HG02852 (cell line): ENCODE results near the gene UCHL5.
A peak's percentile ranks its signal among the peaks of the same experiment; 100 is the strongest.
"Not testable (repeated sequence)": the region's sequence is repeated elsewhere in the genome, so short reads cannot be mapped to it uniquely, and the experiment has no call there.

ENCODE experiments used
- ATAC-seq: cut with Tn5 transposase; IDR thresholded peaks from one replicate; pipeline ENCODE4 v1.9.1; 2021; ENCODE audit warnings: mild to moderate bottlenecking, moderate library complexity; ENCODE audit not compliant: unreplicated experiment

Gene UCHL5

DNA sequence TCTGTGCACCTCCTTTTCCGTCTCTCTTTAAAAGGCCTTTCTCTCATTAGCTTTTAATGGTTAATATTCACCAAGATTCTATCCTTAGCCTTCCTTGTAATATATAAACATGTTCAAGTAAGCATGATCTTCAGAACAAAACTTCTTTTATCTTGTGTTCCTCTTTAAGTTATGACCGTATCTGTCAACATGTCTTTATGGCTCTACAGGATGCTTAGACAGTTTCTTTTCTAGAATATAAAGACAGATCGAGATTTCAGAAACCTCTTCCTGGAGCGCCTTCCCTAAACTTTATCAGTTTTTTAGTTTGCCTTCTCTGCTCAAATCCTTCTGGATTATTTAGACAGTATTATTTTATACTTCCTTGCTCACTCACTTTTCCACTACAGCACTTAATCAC, 7.4 kb upstream of the UCHL5 start:
- ATAC-seq, result no peak

DNA sequence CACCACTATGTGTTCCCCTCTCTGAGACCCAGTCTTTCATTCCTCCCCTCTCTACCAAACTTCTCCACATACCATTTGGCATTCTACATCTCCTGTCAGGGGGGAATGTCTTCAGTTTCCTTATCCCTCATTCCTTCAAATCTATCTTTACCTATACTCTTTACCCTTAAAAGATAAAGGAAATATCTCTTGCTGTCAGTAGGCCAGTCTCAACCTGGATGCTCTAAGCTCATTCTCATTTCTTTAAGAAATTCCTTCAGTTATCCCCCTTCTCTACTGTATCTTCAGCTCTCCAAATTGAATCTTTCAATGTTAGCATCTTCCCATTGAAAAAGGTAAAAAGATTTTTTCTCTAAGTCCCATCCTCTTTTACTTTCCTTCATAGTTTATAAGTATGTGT, 6.8 kb upstream of the UCHL5 start:
- ATAC-seq, result no peak

DNA sequence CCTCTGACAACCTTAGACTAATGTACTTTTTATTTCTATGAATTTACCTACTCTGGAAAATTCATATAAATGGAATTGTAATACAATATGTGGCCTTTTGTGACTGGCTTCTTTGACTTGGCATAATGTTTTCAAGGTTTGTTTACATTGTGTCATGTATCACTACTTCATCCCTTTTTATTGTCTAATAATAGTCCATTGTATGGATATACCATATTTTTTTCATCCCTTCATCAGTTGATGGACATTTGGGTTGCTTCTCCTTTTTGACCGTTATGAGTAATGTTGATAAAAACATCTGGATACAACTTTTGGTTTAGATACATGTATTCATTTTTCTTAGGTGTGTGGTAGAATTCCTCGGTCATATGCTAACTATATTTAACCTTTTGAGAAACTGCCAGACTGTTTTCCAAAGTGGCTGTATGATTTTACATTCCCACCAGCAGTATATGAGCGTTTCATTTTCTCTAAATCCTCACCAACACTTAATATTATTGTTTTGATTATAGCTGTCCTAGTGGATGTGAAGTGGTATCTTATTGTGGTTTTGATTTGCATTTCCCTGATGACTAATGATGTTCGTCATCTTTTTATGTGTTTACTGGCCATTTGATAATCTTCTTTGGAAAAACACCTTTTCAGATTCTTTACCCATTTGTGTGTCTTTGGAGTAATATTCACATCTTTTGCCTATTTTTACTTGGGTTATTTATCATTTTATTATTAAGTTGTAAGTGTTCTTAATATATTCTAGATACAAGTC, 3.7 kb upstream of the UCHL5 start:
- no peak for ATAC-seq

DNA sequence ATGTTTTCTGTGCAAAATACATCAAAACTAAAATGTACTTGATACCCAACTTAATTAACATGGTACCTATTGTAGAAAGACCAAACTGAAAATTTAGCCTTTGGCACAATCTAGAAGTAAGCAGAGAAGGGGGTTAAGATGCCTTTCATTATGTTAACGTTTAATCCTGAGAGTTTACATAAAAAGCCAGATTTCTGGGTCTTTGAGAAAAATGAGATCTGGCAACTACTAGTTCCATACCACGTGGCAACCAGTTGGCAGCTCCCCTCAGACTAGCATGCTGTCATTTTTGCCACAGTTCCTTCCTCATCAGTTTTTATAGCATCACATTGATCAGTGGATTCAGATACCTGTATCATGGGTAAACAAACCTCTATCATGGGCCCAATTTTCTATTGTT, 1.8 kb upstream of the UCHL5 start:
- ATAC-seq, result no peak

DNA sequence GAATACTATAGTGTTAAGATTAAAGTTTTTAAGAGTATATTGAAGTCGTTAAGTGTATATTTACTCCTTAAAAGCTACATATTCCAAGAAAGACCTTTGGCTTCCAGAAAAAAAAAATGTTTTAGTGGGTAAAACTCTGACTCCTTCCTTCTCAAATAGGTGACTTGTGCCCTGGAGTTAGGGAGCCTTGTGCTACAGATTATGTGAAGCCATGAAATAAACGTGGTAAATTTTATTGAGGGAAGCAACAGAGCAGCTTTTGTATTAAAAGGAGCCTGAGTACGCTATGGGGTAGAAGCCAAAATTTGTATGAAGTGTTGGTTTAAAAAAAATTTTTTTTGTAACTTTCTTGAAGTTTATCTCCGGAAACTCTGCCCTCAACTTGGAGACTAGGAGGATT, 1.2 kb upstream of the UCHL5 start:
- no peak for ATAC-seq

DNA sequence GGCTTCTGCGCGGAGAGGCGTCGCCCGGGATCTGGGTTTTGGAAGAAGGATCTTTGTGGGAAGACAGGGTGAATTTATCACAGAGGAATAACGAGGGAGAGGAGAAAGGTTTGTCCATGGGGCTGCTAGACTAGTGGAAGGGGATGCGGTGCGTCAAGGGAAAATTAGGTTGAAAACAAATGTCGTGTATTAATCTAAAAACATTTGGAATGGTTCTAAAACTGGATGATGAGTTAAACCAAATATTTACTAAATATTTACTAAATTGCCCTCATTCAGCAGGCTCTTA, 899 bp upstream of the UCHL5 start:
- ATAC-seq, result no peak

DNA sequence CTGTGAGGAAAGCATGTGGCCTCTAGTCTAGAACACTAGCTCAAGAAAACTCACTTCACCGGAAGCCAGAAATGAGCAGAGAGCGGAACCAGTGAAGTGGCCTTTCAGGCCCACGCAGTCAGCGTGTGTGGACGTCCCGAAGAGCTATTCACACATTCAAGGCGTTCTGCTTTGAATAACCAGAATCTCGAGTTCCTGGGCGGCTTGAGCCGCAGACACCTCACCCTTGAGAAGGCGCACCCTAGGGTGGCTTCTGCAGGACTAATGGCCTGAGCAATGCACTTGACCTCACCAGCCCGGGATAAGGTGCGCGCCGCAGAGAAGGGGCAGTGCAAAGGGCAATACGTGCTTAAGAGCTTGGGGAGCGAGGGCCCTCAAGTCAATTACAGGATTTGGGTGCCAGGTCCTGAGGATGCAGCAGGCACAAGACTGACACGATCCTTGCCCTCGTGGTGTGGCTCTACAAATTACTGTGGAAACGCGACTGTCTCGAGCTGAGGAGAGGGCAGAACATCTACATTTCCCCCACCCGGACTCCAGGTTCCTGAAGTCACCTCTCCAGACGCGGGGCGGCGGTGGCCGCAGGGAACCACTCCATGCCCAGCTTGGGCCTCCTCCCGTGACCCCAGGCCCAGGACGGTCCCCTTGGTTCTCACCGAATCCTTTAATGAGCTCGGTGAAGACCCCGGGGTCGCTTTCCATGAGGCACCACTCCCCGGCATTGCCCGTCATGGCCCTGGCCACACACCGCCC, 455 bp downstream of the UCHL5 start:
- peak; percentile 48 for ATAC-seq

DNA sequence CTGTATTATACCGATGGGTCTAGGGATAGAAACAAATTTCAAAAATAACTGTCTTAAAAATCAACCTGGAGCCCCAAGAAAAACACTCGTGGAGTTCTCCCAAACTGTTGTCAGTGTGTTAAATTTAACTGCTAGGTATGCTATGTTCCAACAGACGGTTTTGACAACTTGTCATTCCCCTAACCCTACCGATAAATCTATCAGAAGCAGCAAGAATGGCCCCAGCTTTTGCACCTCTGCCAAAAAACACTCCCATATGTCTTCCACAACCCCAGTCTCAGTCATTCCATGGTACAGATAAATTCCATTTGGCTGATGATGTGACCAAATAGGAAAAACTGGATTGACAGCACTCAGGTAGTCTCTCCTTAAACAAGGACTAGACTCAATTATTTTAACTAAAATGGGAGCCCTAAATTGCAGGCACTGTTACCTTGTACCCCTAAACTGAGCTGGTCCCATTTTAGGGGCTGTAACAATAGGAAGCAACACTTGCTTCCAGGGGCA, 4.9 kb downstream of the UCHL5 start:
- no peak for ATAC-seq

DNA sequence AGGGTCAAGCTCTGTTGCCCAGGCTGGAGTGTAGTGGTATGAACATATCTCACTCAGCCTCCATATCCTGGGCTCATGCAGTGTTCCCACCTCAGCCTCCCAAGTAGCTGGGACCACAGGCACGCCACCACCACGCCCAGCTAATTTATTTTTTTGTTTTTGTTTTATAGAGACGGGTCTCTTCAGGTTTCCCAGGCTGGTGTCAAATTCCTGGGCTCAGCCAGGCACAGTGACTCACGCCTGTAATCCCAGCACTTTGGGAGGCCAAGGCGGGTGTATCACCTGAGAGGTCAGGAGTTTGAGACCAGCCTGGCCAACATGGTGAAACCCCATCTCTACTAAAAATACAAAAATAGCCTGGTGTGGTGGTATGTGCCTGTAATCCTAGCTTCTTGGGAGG, 10.2 kb downstream of the UCHL5 start:
- ATAC-seq, result not testable (repeated sequence)

DNA sequence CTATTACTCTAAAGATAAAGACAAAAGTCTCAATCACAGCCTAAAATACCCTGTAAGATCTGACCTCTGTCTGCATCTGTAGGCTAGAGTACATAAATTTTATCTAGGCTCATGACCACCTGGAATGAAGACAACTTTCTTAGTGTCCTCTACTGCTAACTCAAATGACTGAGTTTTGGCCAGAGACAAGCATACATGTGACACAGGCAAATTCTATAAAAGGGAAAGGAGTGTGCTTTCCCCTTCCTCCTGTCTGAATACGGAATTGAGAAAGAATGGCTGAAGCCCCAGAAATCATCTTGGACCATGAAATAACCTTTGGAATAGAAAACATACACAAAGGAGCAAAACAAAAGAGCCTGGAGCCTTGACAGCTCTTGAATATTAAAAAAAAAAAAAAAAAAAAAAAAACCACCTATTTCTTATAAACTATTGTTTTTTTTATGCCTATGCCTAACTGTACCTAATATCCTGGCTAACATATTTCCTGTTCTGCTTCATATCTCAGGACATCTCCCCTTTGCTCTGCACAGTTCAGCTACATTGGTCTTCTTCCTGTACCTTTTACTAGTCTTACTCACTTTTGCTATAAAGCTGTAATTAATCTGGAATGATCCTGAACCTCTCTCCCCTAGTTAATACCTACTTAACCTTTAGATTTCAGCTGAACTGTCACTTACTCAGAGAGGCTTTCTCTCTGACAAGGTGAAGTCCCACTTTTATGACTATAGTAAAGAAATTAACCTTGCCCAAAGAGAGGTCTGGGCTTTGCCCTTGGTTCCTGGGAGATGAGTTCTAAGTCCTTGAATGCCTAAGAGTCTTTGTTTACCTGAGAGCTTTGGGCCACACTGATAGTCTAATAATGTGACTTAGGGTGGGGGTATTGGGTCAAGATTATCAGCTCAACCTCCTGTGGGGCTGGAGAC, 16.1 kb downstream of the UCHL5 start:
- no peak for ATAC-seq

DNA sequence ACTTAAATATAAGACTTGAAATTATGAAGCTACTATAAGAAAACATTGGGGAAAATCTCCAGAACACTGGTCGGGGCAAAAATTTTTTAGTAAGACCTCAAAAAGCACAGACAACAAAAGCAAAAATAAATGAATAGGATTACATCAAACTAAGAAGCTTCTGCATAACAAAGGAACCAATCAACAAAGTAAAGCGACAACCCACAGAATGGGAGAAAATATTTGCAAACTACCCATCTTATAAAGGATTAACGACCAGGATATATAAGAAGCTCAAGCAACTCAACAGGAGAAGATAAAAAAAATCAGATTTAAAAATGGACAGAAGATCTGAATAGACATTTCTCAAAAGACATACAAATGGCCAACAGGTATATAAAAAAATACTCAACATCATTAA, 19.1 kb downstream of the UCHL5 start:
- ATAC-seq, result no peak

DNA sequence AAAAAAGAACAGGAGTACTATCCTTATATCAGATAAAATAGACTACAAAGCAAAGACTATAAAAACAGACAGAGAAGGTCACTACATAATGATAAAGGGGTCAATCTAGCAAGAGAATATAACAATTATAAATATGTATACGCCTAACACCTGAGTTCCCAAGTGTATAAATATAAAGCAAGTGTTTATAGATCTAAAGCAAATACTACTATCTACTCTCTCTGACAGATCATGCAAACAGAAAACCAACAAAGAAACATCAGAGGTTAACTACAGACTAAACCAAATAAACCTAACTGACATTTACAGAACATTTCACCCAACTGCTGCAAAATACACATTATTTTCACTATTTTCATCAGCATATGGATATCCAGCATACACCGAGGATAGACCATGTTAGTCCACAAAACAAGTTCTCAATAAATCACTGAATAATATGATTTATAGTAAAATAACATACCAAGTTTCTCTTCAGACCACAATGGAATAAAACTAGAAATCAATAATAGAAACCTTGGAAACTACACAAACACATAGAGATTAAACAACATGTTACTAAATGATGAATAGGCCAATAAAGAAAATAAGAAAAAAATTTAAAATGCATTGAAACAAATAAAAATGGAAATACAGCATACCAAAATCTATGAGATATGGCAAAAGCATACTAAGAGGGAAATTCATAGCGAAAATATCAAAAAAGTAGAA, 22.7 kb downstream of the UCHL5 start:
- no peak for ATAC-seq

DNA sequence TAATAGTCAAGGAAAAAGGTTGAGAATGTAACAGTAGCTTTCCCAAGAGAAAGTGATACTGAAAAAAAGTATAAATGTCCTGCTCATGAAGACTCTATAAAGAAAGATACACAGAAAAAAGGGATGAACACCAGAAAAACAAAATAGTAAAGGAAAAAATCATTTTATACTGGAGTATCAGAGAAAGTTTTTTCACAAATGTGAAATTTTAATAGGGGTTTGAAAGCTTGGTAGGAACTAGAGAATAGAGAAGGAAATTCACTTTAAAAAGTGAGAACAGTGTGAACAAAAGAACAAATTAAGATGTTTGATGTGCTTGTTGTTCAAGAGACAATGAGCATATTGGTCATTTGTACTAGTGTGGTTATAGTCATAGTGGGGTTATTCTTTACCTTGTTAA, 25.6 kb downstream of the UCHL5 start:
- ATAC-seq, result no peak

DNA sequence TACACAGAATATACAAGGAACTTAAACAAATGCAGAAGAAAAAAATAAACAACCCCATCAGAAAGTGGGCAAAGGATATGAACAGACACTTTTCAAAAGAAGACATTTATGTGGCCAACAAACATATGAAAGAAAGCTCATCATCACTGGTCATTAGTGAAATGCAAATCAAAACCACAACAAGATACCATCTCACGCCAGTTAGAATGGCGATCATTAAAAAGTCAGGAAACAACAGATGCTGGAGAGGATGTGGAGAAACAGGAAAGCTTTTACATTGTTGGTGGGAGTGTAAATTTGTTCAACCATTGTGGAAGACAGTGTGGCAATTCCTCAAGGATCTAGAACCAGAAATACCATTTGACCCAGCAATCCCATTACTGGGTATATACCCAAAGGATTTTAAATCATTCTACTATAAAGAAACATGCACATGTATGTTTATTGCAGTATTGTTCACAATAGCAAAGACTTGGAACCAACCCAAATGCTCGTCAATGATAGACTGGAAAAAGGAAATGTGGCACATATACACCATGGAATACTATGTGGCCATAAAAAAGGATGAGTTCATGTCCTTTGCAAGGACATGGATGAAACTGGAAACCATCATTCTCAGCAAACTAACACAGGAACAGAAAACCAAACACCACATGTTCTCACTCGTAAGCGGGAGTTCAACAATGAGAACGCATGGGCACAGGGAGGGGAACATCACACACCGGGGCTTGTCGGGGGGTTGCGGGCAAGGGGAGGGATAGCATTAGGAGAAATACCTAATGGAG, 26.3 kb downstream of the UCHL5 start:
- not testable (repeated sequence) for ATAC-seq

DNA sequence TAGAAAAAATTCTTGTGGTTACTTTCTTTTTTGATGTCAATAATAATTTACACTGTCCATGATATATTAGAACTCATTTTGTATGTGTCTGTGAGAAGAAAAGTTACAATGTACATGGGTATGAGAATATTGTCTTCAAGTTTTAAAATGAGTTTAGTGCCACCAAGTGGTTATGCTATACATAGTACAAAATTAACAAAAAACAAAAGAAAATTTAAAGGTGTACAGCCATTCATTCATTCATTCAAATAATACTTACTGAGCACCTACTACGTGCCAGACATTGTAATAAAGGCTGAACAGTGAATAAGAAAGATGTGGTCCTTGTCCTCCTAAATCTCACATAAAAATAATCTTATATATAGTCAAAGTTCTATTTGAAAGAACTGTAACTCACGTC, 27.7 kb downstream of the UCHL5 start:
- ATAC-seq, result no peak

DNA sequence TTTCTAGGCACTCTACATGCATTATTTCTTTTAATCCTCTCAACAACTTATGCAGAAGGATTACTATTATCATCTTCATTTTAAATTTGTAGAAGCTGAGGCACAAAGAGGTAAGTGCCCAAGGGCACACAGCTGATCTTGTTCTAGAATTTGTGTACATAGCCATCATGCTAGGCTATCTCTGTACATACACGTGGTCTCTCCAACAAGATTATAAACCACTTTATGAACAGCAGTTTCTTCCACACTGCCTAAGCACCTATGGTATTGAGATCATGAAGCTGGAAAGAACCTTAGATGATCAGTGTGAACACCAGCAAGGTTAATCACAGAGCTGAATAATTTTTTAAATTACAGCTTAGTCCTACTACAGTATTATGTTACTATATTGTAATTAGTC, 28.9 kb downstream of the UCHL5 start:
- no peak for ATAC-seq

DNA sequence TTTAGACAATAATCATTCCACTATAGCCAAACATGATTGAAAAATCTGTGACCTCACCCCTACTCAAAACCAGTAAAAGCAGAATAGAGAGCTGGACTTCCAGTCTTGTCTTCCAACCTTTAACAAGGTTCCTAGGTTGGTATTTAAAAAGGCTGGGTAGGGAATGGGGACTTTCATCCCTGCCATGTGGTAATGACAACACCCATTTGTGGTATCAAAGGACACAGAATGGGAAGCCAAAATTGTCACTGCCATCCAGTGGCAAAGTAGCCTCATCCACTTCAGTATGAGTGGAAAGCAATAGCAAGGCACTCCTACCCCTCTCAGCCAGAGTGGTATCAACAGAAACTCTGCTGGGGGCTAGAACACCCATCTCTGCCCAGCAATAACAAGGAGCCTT, 33.9 kb downstream of the UCHL5 start:
- ATAC-seq, result no peak

DNA sequence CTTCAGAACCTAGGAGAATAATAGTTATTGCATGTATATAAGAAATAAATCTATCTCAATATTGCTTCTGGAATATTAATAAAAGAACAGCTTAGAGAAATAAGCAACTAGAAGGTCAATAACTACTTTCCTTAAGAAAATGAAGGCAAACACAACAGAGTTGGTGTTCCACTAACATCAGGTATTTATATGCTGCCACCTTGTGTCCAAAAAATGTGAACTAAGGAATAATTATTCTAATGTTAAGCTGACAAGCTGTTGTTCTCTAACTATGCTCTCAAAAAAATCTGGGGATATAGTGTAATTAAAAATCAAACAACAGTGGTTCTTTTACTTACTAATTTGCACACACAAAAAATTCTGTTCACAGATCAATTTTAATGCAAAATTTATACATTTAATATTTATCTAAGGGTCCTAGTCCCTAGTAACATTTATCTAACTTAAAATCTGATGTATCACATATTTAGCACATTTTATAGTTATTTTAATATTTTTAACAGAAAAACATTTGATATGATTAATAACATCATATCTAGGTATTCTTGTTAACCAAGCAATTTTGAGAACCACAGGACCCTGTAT, 39.6 kb downstream of the UCHL5 start:
- ATAC-seq, result peak; percentile 65

DNA sequence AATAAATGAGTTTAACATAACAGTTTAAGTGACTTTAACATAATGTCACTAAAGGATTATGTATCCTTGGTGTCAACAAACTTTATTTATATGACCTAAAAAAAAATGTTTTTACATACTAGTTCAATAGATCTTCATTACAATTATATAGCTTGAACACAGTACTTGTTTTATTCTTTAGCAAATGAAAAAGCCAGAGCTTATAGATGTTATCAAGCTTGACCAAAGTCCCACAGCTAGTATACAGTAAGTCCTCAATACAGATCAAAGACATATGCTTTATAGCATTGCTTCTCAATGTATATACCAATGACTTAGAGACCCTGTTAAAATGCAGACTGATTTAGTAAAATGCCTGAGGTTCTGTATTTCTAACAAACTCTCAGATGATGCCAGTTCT, 42.4 kb downstream of the UCHL5 start:
- ATAC-seq, result no peak

DNA sequence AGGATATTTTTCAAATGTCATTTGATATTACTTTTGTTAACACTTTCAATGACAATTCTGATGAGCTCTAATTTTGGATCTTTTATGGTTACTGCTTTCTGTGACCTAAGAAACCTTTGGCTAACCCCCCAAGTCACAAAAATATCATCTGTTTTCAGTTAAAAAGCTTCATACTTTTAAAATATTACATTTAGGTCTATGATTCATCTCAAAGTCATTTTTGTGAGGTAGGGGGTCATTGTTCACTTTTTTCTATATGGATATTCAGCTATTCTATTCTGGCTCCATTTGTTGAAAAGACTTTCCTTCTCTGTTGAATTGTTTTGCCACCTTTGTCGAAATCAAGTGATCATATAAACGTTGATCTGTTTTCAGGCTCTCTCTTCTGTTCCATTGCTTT, 44.8 kb downstream of the UCHL5 start:
- no peak for ATAC-seq
